Kidney epithelial cell (primary cell): Measurements from ENCODE around the gene SMARCA1. TPM values are rescaled to one million over a fixed set of nuclear protein-coding genes. Genes with fewer than 3 reads are reported as not detected.

Experiments used
- DNase-seq: peaks from one replicate; pipeline ENCODE4 v3.0.0-alpha.2; 2010; ENCODE audit warnings: low read depth
- H3K27me3 ChIP-seq: 2 replicates; pipeline ENCODE4 v1.6.0; 2011; ENCODE audit warnings: low read length; ENCODE audit not compliant: control insufficient read depth, insufficient read depth
- H3K36me3 ChIP-seq: 2 replicates; pipeline ENCODE4 v1.5.1; 2011; ENCODE audit warnings: low read length; ENCODE audit not compliant: control insufficient read depth, insufficient read depth
- H3K4me3 ChIP-seq: 2 replicates; pipeline ENCODE4 v1.5.1; 2011; ENCODE audit warnings: low read depth, mild to moderate bottlenecking, control low read depth, low read length
- CTCF ChIP-seq: IDR thresholded peaks from 2 replicates; pipeline ENCODE4 v1.5.1; 2011; ENCODE audit warnings: mild to moderate bottlenecking, moderate library complexity, low read length, control low read depth, inconsistent platforms; ENCODE audit not compliant: insufficient read depth, poor library complexity, severe bottlenecking
- total RNA-seq: library from RNA; depleted of rRNA; stranded (reverse); fragments of >200 nt; gene quantifications from 2 replicates; pipeline ENCODE4 v1.2.3, GENCODE V29; 2015

Gene SMARCA1
- total RNA-seq, 1 donor from 2014 or later = 32.7 TPM

GRCh38 chrX:129512409-129512808, 10.9 kb downstream of the SMARCA1 start:
- Histone ChIP-seq H3K27me3 (no peaks in the 10 kb centered on the region), H3K36me3 (no peaks in the 10 kb centered on the region), H3K4me3 (no peak overlapping the region)
- TF ChIP-seq CTCF = no peak
- DNase-seq = no peak

DNA sequence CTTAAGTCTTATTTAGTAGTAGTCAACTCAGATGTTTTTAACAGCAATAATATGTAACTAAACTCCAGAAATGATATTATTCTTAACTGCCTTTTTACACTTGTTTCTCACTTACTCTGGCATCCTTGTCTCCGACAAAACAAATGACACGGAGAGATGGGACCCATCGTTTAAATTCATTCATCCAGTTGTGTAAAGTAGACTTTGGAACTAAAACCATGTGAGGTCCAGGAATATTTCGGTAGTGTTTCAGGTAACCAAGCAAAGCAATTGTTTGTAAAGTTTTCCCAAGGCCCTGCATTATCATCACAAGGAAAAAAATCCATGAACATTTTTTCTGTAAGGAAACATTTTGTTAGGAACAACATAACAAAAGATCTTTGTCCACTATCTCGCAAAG, 11.6 kb downstream of the SMARCA1 start:
- no peak overlapping the region for H3K4me3 ChIP-seq
- no peak for TF ChIP-seq CTCF
- no peaks in the 10 kb centered on the region for H3K36me3 ChIP-seq
- DNase-seq = no peak
- no peaks in the 10 kb centered on the region for H3K27me3 ChIP-seq

DNA sequence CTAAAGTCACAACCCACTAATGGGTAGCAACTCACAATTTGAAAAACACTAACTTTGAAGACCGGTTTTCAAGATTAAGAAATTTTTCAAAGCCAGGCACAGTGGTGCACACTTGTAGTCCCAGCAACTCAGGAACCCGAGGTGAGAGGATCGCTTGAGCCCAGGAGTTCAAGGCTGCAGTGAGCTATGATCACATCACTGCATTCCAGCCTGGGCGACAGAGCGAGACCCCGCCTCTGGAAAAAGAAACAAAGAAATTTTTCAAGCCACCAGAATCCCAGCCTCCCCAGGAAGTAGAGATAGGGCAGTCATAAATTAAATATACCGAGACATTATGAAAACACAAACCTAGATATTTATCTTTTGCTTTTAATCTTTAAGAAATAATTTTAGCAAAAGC, 13.0 kb downstream of the SMARCA1 start:
- Histone ChIP-seq H3K36me3 (no peaks in the 10 kb centered on the region), H3K27me3 (no peaks in the 10 kb centered on the region), H3K4me3 (no peak overlapping the region)
- DNase-seq = no peak
- TF ChIP-seq CTCF = no peak

- Histone ChIP-seq H3K27me3 (no peaks in the 10 kb centered on the region), H3K36me3 (no peaks in the 10 kb centered on the region), H3K4me3 (no peak overlapping the region)
- TF ChIP-seq CTCF = no peak
- DNase-seq = no peak
These were observed 26.0 kb downstream of the SMARCA1 start for GRCh38 chrX:129497146-129497843.

DNA sequence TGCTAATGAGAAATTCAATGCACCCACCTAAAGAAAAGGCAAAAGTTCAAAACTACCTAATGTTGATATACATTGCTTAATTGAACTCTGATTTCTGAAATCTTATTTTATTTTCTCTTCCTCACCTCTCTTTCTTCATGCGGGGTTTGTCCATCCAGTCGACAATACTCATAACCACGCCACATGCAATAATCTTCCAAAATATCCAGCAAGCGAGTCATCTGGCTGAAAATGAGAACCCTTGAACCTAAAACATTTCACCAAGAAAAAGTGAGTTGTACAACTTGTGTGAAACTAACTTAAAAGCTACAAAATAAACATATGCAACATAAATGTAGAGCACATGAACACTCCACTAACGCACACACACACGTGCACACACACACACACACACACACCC, 26.7 kb downstream of the SMARCA1 start:
- Histone ChIP-seq H3K36me3 (no peaks in the 10 kb centered on the region), H3K4me3 (no peak overlapping the region), H3K27me3 (no peaks in the 10 kb centered on the region)
- no peak for DNase-seq
- no peak for TF ChIP-seq CTCF

DNA sequence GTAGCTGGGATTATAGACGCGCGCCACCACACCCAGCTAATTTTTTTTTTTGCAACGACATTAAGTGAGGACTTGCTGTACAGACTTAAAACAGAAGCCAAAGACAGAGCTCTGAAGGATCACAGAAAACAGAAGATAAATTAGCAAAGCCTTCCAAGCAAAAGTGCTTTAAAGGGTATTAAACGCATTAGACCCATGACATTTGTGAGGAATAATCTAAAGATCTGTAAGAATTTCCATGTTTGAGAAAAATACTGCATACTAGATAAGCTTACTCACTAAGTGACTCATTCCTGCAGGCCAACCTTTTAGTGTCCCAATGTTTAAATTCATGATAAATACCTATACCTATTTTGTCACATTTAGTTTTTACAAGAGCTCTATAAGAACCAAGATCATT, 27.4 kb downstream of the SMARCA1 start:
- TF ChIP-seq CTCF = no peak
- H3K27me3 ChIP-seq = no peaks in the 10 kb centered on the region
- no peak overlapping the region for H3K4me3 ChIP-seq
- no peak for DNase-seq
- no peaks in the 10 kb centered on the region for H3K36me3 ChIP-seq
